ENCODE data around the gene GINS2.

DNA sequence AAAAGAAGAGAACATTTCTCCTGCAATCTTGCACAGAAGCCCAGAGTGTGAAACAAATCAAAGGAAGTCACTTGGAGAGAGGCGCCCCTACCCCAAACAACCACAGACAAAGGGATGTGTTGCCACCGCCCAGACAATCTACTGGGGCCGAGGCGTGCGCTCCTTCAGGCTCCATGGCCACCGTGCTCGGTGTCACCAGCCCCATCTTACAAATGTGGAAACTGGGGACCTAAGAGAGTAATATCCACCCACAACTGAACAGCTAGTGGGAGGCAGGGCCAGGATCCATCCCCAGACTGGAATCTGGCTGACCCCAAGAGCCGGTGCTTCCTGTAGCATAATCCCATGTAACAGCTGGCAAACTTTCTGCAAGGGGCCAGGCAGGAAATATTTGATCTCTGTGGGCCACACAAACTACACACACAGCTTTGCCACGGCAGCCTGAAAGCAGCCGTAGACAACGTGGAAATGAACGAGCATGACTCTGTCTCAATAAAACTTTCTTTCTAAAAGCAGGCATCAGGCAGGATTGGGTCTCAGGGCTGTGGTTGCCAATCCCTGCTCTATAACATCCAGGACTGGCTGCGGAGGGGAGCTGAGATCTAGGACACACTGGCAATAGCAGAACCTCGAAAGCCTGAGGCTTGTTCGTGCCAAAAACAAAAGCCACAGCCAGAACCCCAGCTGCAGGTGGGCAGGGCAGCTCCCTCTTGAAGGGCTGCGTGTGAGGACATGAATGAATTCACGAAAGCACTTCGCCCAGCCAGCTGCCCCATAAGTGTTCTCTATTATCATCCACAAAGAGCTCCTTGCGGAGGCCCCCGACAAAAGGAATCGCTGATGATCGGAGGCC, 26.6 kb upstream of the GINS2 start:
- TF ChIP-seq CTCF (IDR thresholded peaks at IDR 0.05): no peak
- TF ChIP-seq TCF7L2 (IDR thresholded peaks at IDR 0.05; ENCODE audit: low read depth, low read length): no peak
- no peak for TF ChIP-seq POLR2AphosphoS5 (IDR thresholded peaks at IDR 0.05; ENCODE audit: low read depth, low read length)
- no peak for TF ChIP-seq REST (IDR thresholded peaks at IDR 0.05; ENCODE audit: insufficient read depth in 1 of 2, low read depth in 2 of 2, low read length in 1 of 2)
